Neural progenitor cell (in vitro differentiated cells): ENCODE results near the gene GNG7. TPM values are rescaled to one million over a fixed set of nuclear protein-coding genes. Genes with fewer than 3 reads are reported as not detected.

ENCODE experiments used
- DNase-seq: peaks from one replicate; pipeline ENCODE4 v3.0.0-alpha.2; 2016; ENCODE audit warnings: low spot score
- H2AFZ ChIP-seq: fragments of 200-600 bp; sonication (generic); replicated peaks from 2 replicates; pipeline ENCODE4 v1.6.1; 2016; ENCODE audit warnings: antibody characterized with exemption
- H3F3A ChIP-seq: fragments of 200-600 bp; sonication (generic); 2 replicates; pipeline ENCODE4 v1.6.1; 2016; ENCODE audit warnings: antibody characterized with exemption, low read depth
- H3K27ac ChIP-seq: fragments of 200-600 bp; sonication (generic); 2 replicates; pipeline ENCODE4 v1.5.1; 2016; ENCODE audit warnings: mild to moderate bottlenecking
- H3K27me3 ChIP-seq: fragments of 200-600 bp; sonication (generic); 2 replicates; pipeline ENCODE4 v1.6.1; 2016; ENCODE audit warnings: mild to moderate bottlenecking, moderate library complexity
- H3K36me3 ChIP-seq: fragments of 200-600 bp; sonication (generic); 2 replicates; pipeline ENCODE4 v1.5.1; 2016
- H3K4me1 ChIP-seq: fragments of 200-600 bp; sonication (generic); 2 replicates; pipeline ENCODE4 v1.6.1; 2016; ENCODE audit warnings: mixed run types
- H3K4me2 ChIP-seq: fragments of 200-600 bp; sonication (generic); 2 replicates; pipeline ENCODE4 v1.6.1; 2016
- H3K4me3 ChIP-seq: fragments of 200-600 bp; sonication (generic); 2 replicates; pipeline ENCODE4 v1.5.1; 2016
- H3K79me2 ChIP-seq: fragments of 200-600 bp; sonication (generic); 2 replicates; pipeline ENCODE4 v1.6.1; 2016; ENCODE audit warnings: low read depth
- H3K9ac ChIP-seq: fragments of 200-600 bp; sonication (generic); 2 replicates; pipeline ENCODE4 v1.6.1; 2016
- H3K9me3 ChIP-seq: fragments of 200-600 bp; sonication (generic); 2 replicates; pipeline ENCODE4 v1.5.1; 2016; ENCODE audit warnings: low read depth
- H4K20me1 ChIP-seq: fragments of 200-600 bp; sonication (generic); 2 replicates; pipeline ENCODE4 v1.6.1; 2016; ENCODE audit warnings: low read depth
- H3K27ac Mint-ChIP-seq: 3 replicates; pipeline ENCODE4 v1.8.0; 2021; ENCODE audit warnings: mixed read lengths
- H3K27me3 Mint-ChIP-seq: 2 replicates; pipeline ENCODE4 v1.8.0; 2022; ENCODE audit warnings: low read depth, mild to moderate bottlenecking, inconsistent platforms, moderate library complexity, mixed read lengths; ENCODE audit not compliant: insufficient read depth
- H3K36me3 Mint-ChIP-seq: 3 replicates; pipeline ENCODE4 v1.8.0; 2021; ENCODE audit warnings: mixed read lengths
- H3K4me1 Mint-ChIP-seq: 3 replicates; pipeline ENCODE4 v1.8.0; 2021; ENCODE audit warnings: mixed read lengths
- H3K4me3 Mint-ChIP-seq: 3 replicates; pipeline ENCODE4 v1.8.0; 2021; ENCODE audit warnings: mild to moderate bottlenecking, moderate library complexity, mixed read lengths
- H3K9me3 Mint-ChIP-seq: 3 replicates; pipeline ENCODE4 v1.8.0; 2020; ENCODE audit warnings: mixed read lengths
- EZH2 ChIP-seq: fragments of 200-600 bp; sonication (generic); IDR thresholded peaks from 2 replicates; pipeline ENCODE4 v1.6.1; 2017; ENCODE audit warnings: antibody characterized with exemption, mild to moderate bottlenecking, moderate library complexity
- EZH2phosphoT487 ChIP-seq: fragments of 200-600 bp; sonication (generic); IDR thresholded peaks from 2 replicates; pipeline ENCODE4 v1.6.1; 2017; ENCODE audit warnings: antibody characterized with exemption
- total RNA-seq: library from RNA; depleted of rRNA; stranded (reverse); fragments of >200 nt; gene quantifications from 2 replicates; pipeline ENCODE4 v1.2.3, GENCODE V29; 2015; ENCODE audit warnings: low replicate concordance
- TF ChIP-seq, protein P1 (sequence below): fragments of 200-600 bp; sonication (generic); IDR thresholded peaks from 2 replicates; pipeline ENCODE4 v1.5.1; 2017; ENCODE audit warnings: antibody characterized with exemption, mild to moderate bottlenecking

GNG7 gene
- total RNA-seq, 1 donor from 2014 or later = 7.0 TPM

DNA sequence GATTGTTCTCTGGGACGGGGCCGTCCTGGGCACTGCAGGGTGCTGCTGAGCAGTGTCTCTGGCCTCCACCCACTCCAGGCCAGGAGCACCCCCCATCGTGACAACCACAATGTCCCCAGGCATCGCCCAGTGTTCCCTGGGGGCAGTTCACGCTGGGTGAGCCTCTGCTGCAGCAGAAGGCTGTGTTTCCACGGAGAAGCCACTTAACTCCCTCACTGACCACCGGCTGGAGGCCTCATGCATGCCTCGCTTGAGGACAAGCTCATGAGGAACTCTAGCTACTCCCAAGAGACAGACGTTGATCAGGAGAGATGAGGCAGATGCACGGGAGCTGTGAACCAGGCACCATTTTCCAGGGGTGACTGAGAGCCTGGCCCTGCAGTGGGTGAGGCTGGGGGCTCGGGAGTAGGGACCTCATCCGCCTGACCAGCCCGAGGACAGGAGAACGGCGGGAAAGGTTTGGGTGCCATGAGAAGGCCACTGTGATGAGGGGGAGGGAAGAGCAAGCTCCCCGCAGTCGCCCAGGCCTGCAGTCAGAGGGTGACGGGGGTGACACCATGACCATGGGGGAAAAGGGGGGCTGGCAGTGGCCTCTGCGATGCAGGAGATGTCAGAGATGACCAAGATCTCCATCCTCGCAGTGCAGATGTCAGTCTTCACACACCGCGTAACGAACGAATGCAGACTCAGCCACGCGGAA lies 32.2 kb upstream of the GNG7 start:
- Mint-ChIP-seq H3K27ac (no peak overlapping the region), H3K4me3 (no peak overlapping the region), H3K4me1 (peaks cover 15% of the 10 kb centered on the region), H3K36me3 (peaks cover 13% of the 10 kb centered on the region), H3K27me3 (peaks cover 2% of the 10 kb centered on the region), H3K9me3 (no peaks in the 10 kb centered on the region)
- H3K27ac ChIP-seq = no peak overlapping the region
- no peaks in the 10 kb centered on the region for H3K36me3 ChIP-seq
- DNase-seq = no peak
- no peak overlapping the region for H3K4me3 ChIP-seq
- TF ChIP-seq EZH2phosphoT487 (no peak), EZH2 (no peak)
- TF ChIP-seq, protein P1, sequence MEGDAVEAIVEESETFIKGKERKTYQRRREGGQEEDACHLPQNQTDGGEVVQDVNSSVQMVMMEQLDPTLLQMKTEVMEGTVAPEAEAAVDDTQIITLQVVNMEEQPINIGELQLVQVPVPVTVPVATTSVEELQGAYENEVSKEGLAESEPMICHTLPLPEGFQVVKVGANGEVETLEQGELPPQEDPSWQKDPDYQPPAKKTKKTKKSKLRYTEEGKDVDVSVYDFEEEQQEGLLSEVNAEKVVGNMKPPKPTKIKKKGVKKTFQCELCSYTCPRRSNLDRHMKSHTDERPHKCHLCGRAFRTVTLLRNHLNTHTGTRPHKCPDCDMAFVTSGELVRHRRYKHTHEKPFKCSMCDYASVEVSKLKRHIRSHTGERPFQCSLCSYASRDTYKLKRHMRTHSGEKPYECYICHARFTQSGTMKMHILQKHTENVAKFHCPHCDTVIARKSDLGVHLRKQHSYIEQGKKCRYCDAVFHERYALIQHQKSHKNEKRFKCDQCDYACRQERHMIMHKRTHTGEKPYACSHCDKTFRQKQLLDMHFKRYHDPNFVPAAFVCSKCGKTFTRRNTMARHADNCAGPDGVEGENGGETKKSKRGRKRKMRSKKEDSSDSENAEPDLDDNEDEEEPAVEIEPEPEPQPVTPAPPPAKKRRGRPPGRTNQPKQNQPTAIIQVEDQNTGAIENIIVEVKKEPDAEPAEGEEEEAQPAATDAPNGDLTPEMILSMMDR = no peak
- H3F3A ChIP-seq = peaks cover 6% of the 10 kb centered on the region
- H3K9ac ChIP-seq = no peak overlapping the region
- no peak overlapping the region for H3K4me2 ChIP-seq
- H4K20me1 ChIP-seq = peaks cover 12% of the 10 kb centered on the region
- H3K4me1 ChIP-seq = no peaks in the 10 kb centered on the region
- no peak overlapping the region for H2AFZ ChIP-seq
- no peaks in the 10 kb centered on the region for H3K27me3 ChIP-seq
- no peaks in the 10 kb centered on the region for H3K9me3 ChIP-seq
- peaks cover 6% of the 10 kb centered on the region for H3K79me2 ChIP-seq

DNA sequence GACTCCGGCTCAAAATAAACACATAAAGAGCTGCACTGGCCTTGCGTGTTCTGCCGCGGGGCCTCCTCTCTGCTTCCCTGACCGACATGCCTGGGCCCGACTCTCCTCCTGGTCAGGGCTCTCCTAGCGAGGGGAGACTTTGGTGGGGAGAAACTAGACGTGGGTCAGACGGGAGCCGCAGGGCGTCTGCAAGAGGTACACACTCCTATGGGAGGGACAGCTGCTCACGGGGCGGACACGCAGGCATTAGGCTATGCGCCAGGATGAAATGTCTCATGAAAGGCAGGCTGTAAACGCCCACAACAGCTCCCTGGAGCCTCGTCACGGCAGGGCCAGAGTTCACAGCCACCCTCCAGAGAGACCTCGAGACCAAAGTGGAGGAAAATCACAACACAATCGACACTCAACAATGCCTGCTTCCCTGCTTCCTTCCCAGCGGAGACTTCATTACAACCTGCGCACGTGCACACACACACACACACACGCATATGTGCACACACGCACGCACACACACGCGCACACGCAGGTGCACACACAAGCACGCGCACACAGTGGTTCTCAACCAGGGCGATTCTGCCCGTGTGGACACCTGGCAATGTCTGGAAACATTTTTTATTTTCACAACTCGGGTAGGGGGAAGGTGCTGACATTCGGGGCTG lies 31.6 kb upstream of the GNG7 start:
- H3K9me3 ChIP-seq = no peaks in the 10 kb centered on the region
- DNase-seq = no peak
- no peak overlapping the region for H3K4me3 ChIP-seq
- H3K27ac ChIP-seq = no peak overlapping the region
- no peak overlapping the region for H3K4me2 ChIP-seq
- H3K4me3 Mint-ChIP-seq = no peak overlapping the region
- no peaks in the 10 kb centered on the region for H3K36me3 ChIP-seq
- no peaks in the 10 kb centered on the region for H3K4me1 ChIP-seq
- H3K9me3 Mint-ChIP-seq = no peaks in the 10 kb centered on the region
- no peaks in the 10 kb centered on the region for H3K27me3 ChIP-seq
- no peak overlapping the region for H2AFZ ChIP-seq
- H3K79me2 ChIP-seq = peaks cover under 1% of the 10 kb centered on the region
- no peak overlapping the region for H3K9ac ChIP-seq
- no peak overlapping the region for H3K27ac Mint-ChIP-seq
- H3K36me3 Mint-ChIP-seq = peaks cover 13% of the 10 kb centered on the region
- peaks cover 2% of the 10 kb centered on the region for H3K27me3 Mint-ChIP-seq
- peaks cover 12% of the 10 kb centered on the region for H4K20me1 ChIP-seq
- H3F3A ChIP-seq = peaks cover under 1% of the 10 kb centered on the region
- no peak for TF ChIP-seq EZH2
- TF ChIP-seq, protein P1 = no peak
- TF ChIP-seq EZH2phosphoT487 = no peak
- H3K4me1 Mint-ChIP-seq = peaks cover 11% of the 10 kb centered on the region

DNA sequence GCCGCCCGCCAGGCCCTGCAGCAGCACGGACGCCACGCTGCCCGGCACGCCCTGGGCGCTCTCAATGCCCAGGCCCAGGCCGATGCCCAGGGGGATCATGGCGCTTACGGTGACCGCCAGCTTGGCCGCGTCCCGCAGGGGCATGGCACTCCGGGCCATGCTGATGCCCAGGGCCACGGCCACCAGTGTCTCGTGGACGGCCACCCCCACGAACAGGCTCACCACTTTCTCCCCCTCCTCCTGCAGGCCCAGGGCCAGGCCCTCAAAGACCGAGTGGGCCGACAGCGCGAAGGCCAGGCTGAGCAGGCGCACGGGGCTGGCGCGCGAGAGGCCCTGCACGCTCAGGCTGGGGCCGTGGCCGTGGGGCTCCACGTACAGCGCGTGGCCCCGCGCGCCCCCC lies 30.4 kb upstream of the GNG7 start:
- Histone ChIP-seq H3K4me1 (no peaks in the 10 kb centered on the region), H3K4me3 (no peak overlapping the region), H3K9ac (no peak overlapping the region), H4K20me1 (peaks cover 12% of the 10 kb centered on the region), H3K27me3 (peaks cover 3% of the 10 kb centered on the region), H3K79me2 (no peaks in the 10 kb centered on the region), H3K36me3 (no peaks in the 10 kb centered on the region), H3F3A (no peaks in the 10 kb centered on the region), H3K4me2 (no peak overlapping the region), H3K9me3 (no peaks in the 10 kb centered on the region), H2AFZ (no peak overlapping the region), H3K27ac (no peak overlapping the region)
- Mint-ChIP-seq H3K9me3 (no peaks in the 10 kb centered on the region), H3K4me3 (no peak overlapping the region), H3K27ac (no peak overlapping the region), H3K36me3 (peaks cover 13% of the 10 kb centered on the region), H3K27me3 (peaks cover 2% of the 10 kb centered on the region), H3K4me1 (peaks cover 5% of the 10 kb centered on the region)
- DNase-seq = no peak
- no peak for TF ChIP-seq EZH2
- no peak for TF ChIP-seq EZH2phosphoT487
- TF ChIP-seq, protein P1 = no peak
